T-cell (primary cell): ENCODE measurements around the gene CCDC6. TPM values are rescaled to one million over a fixed set of nuclear protein-coding genes. Genes with fewer than 3 reads are reported as not detected.
"Not testable (repeated sequence)": the region's sequence is repeated elsewhere in the genome, so short reads cannot be mapped to it uniquely, and the experiment has no call there.

Experiments used
- ATAC-seq, 4 experiments: fragments of 200-7000 bp in 3 of 4; fragments of 150-1000 bp in 1 of 4; cut with Tn5 transposase; replicated peaks in 1 of 4; 1 replicate in 3 of 4; 2 replicates in 1 of 4; pipeline ENCODE4 v1.10.0; 2021; ENCODE audit warnings: moderate library complexity in 3 of 4, mild to moderate bottlenecking in 2 of 4, moderate number of reproducible peaks in 1 of 4
- CTCF ChIA-PET, 2 donors: fragments of 300-600 bp; sonication (Branson Sonifier 250); formaldehyde crosslinking; loops; one replicate each; lab custom pipeline; 2022; ENCODE audit warnings: antibody characterized with exemption in 2 of 2; lab: Charles Lee
- POLR2A ChIA-PET, 2 donors: fragments of 300-600 bp; sonication (Branson Sonifier 250); formaldehyde crosslinking; loops; one replicate each; lab custom pipeline; 2022; ENCODE audit warnings: antibody characterized with exemption in 2 of 2; lab: Charles Lee
- DNase-seq, 35 experiments: peaks; one replicate each; pipeline versions ENCODE4 v3.0.0 to v3.0.0-alpha.2; 2013 to 2023
- H3K27ac ChIP-seq: one replicate; pipeline ENCODE4 v1.5.1; 2013; ENCODE audit warnings: low read length
- H3K27me3 ChIP-seq, 2 experiments: replicated peaks in 1 of 2; 1 replicate in 1 of 2; 2 replicates in 1 of 2; pipeline versions ENCODE4 v1.6.1 to v1.7.0; 2013; ENCODE audit warnings: low read length in 1 of 2, mixed read lengths in 1 of 2; ENCODE audit not compliant: control insufficient read depth in 2 of 2, insufficient read depth in 2 of 2; ENCODE audit errors: extremely low read depth in 1 of 2
- H3K36me3 ChIP-seq, 2 donors: 1 replicate in 1 of 2; 2 replicates in 1 of 2; pipeline versions ENCODE4 v1.6.1 to v1.7.0; 2013; ENCODE audit warnings: low read length in 1 of 2; ENCODE audit not compliant: control insufficient read depth in 2 of 2, insufficient read depth in 1 of 2; ENCODE audit errors: extremely low read depth in 1 of 2
- H3K4me1 ChIP-seq, 2 experiments: 1 replicate in 1 of 2; 2 replicates in 1 of 2; pipeline versions ENCODE4 v1.6.1 to v1.7.0; 2013; ENCODE audit warnings: low read length in 2 of 2, mixed read lengths in 1 of 2; ENCODE audit not compliant: insufficient read depth in 2 of 2, control insufficient read depth in 1 of 2; ENCODE audit errors: extremely low read depth in 1 of 2
- H3K4me3 ChIP-seq, 2 donors: 1 replicate in 1 of 2; 2 replicates in 1 of 2; pipeline versions ENCODE4 v1.5.1 to v1.7.0; 2013; ENCODE audit warnings: mild to moderate bottlenecking in 2 of 2, low read length in 1 of 2, moderate library complexity in 1 of 2; ENCODE audit not compliant: control insufficient read depth in 1 of 2; ENCODE audit errors: extremely low read depth in 1 of 2
- H3K9me3 ChIP-seq: 2 replicates; pipeline ENCODE4 v1.7.0; 2013
- H3K27ac Mint-ChIP-seq, 2 donors: one replicate each; pipeline ENCODE4 v1.8.0; 2020 to 2021; ENCODE audit warnings: mild to moderate bottlenecking in 2 of 2, mixed read lengths in 2 of 2
- H3K27me3 Mint-ChIP-seq, 2 donors: one replicate each; pipeline ENCODE4 v1.8.0; 2021 to 2022; ENCODE audit warnings: mixed read lengths in 2 of 2
- H3K36me3 Mint-ChIP-seq: one replicate; pipeline ENCODE4 v1.8.0; 2021; ENCODE audit warnings: mixed read lengths
- H3K4me1 Mint-ChIP-seq, 3 donors: one replicate each; pipeline ENCODE4 v1.8.0; 2020 to 2022; ENCODE audit warnings: mixed read lengths in 3 of 3, mild to moderate bottlenecking in 1 of 3
- H3K4me3 Mint-ChIP-seq, 3 donors: one replicate each; pipeline ENCODE4 v1.8.0; 2020 to 2022; ENCODE audit warnings: mild to moderate bottlenecking in 3 of 3, mixed read lengths in 3 of 3, moderate library complexity in 3 of 3
- H3K9me3 Mint-ChIP-seq, 3 donors: one replicate each; pipeline ENCODE4 v1.8.0; 2020 to 2022; ENCODE audit warnings: mixed read lengths in 3 of 3
- WGBS: methylation state at CpG from one replicate; pipeline ENCODE4 v1.1.5; 2013; ENCODE audit warnings: missing lambda C conversion rate; ENCODE audit not compliant: insufficient coverage; 5-methylcytosine and 5-hydroxymethylcytosine counted together
- total RNA-seq, 35 experiments: library from RNA in 6 of 35; stranded (reverse) in 6 of 35; fragments of 120-200 nt in 1 of 35; gene quantifications; one replicate each; pipeline versions ENCODE4 v1.2.1 to v1.2.4 and lab custom pipeline; 2013 to 2026

The CCDC6 gene
- total RNA-seq, 5 donors from 2014 or later (not counting 1 experiment from before 2014, with no cell fraction given): 16.5 to 26.1 (median 20.1) TPM

DNA sequence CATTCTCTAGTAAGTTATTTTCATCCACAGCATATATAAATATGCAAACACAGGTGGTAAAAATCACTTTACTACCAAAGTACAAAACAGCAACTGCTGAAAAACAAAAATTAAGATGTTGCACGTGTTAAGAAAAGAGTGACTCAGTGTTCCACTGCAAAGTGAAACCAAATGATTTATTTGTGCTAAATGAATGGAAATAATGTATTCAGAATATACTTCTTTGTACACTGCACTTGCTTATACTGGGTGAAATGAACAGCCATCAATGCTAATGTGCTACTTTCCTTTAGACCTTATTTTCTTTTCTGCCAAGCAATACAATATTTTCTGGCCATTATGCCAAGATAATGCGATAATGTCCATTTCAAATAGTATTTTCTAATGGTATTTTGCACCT is 114.8 kb downstream of the CCDC6 start:
- POLR2A ChIA-PET: no interaction called here
- no peak overlapping the region for H3K27ac Mint-ChIP-seq
- H3K27me3 Mint-ChIP-seq: no peaks in the 10 kb centered on the region
- no peaks in the 10 kb centered on the region for H3K4me1 Mint-ChIP-seq
- no peak for ATAC-seq
- H3K4me1 ChIP-seq: no peaks in the 10 kb centered on the region
- no peak overlapping the region for H3K4me3 Mint-ChIP-seq
- H3K27me3 ChIP-seq: no peaks in the 10 kb centered on the region
- DNase-seq: no peak
- CTCF ChIA-PET: no interaction called here
- H3K9me3 ChIP-seq: no peaks in the 10 kb centered on the region
- no CpG with 5 or more reads among the region's 2 CpGs for WGBS
- peaks cover 0 to 47% of the 10 kb centered on the region in 2 donors for H3K36me3 ChIP-seq
- no peaks in the 10 kb centered on the region for H3K9me3 Mint-ChIP-seq
- H3K36me3 Mint-ChIP-seq: peaks cover 64% of the 10 kb centered on the region
- H3K4me3 ChIP-seq: no peak overlapping the region
- H3K27ac ChIP-seq: no peak overlapping the region

DNA sequence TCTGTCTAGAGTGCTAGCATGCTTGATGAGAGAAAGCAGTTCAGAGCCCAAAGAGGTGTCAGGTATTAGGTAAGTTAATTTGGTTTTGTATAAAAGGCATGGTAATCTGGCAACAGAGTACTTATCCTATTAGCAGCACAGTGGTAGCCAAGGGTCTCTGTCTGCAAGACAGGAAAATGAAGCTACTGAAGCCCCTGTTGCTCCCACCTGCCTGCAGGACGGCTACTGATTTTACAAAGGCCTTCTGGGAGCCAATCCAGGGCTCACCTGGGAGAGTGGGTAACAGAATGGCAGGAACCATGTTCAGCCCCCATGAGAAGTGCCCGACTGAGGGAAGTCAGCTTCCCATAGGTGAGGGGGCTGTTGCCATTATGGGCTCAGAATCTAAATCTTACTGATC is 116.3 kb downstream of the CCDC6 start:
- H3K27me3 Mint-ChIP-seq, H3K27ac ChIP-seq, H3K4me3 Mint-ChIP-seq, H3K27me3 ChIP-seq, H3K9me3 ChIP-seq, ATAC-seq, CTCF ChIA-PET, H3K4me1 ChIP-seq, H3K4me1 Mint-ChIP-seq, DNase-seq, H3K27ac Mint-ChIP-seq, POLR2A ChIA-PET, H3K4me3 ChIP-seq, H3K9me3 Mint-ChIP-seq: not testable (repeated sequence)
- H3K36me3 Mint-ChIP-seq: peaks cover 52% of the 10 kb centered on the region
- peaks cover 0 to 43% of the 10 kb centered on the region in 2 donors for H3K36me3 ChIP-seq
- 0% methylated on average over 1 of the region's 2 CpGs for WGBS

- not testable (repeated sequence) for H3K4me1 ChIP-seq
Measured at GRCh38 chr10:59788914-59789313, 117.4 kb downstream of the CCDC6 start.

GRCh38 chr10:59787032-59787431 is 119.3 kb downstream of the CCDC6 start:
- CTCF ChIA-PET, H3K27me3 Mint-ChIP-seq, ATAC-seq, H3K27me3 ChIP-seq, H3K4me1 ChIP-seq, H3K4me1 Mint-ChIP-seq, H3K4me3 ChIP-seq, DNase-seq, H3K27ac ChIP-seq, H3K27ac Mint-ChIP-seq, H3K9me3 Mint-ChIP-seq, H3K4me3 Mint-ChIP-seq, POLR2A ChIA-PET, H3K9me3 ChIP-seq: not testable (repeated sequence)
- peaks cover 0 to 13% of the 10 kb centered on the region in 2 donors for H3K36me3 ChIP-seq
- WGBS: 94% methylated on average over 6 of the region's 7 CpGs
- H3K36me3 Mint-ChIP-seq: peaks cover 24% of the 10 kb centered on the region

More at GRCh38 chr10:59788914-59789313, 117.4 kb downstream of the CCDC6 start:
- H3K9me3 Mint-ChIP-seq, H3K27ac ChIP-seq, POLR2A ChIA-PET, H3K27ac Mint-ChIP-seq, H3K27me3 ChIP-seq, CTCF ChIA-PET, H3K27me3 Mint-ChIP-seq, ATAC-seq, H3K4me3 Mint-ChIP-seq, DNase-seq, H3K9me3 ChIP-seq, H3K4me3 ChIP-seq, H3K4me1 Mint-ChIP-seq: not testable (repeated sequence)
- 100% methylated on average over 2 of the region's 5 CpGs for WGBS
- H3K36me3 ChIP-seq: peaks cover 0 to 32% of the 10 kb centered on the region in 2 donors
- peaks cover 40% of the 10 kb centered on the region for H3K36me3 Mint-ChIP-seq

- ATAC-seq, POLR2A ChIA-PET: not testable (repeated sequence)
Measured at GRCh38 chr10:59785476-59785875, 120.9 kb downstream of the CCDC6 start.

GRCh38 chr10:59781511-59781910 is 124.8 kb downstream of the CCDC6 start:
- H3K4me3 ChIP-seq: no peak overlapping the region
- no peaks in the 10 kb centered on the region for H3K9me3 ChIP-seq
- no peaks in the 10 kb centered on the region for H3K4me1 ChIP-seq
- ChIA-PET POLR2A (no interaction called here), CTCF (interaction anchor here in 1 of 2 donors (0.6 kb wide), 1 partner anchor 127 kb away, joined by 3 read pairs; no protein-coding TSS in a partner anchor)
- no peaks in the 10 kb centered on the region for H3K4me1 Mint-ChIP-seq
- H3K36me3 ChIP-seq: no peaks in the 10 kb centered on the region
- no peak overlapping the region for H3K4me3 Mint-ChIP-seq
- H3K27me3 Mint-ChIP-seq: no peaks in the 10 kb centered on the region
- ATAC-seq (no peak), DNase-seq (no peak)
- H3K27ac Mint-ChIP-seq: no peak overlapping the region
- H3K9me3 Mint-ChIP-seq: peaks cover 0 to 5% (median 0%) of the 10 kb centered on the region in 3 donors
- no peak overlapping the region for H3K27ac ChIP-seq
- WGBS: 100% methylated on average over 1 of the region's 8 CpGs
- H3K27me3 ChIP-seq: peaks cover 0 to 3% of the 10 kb centered on the region in 2 experiments
- H3K36me3 Mint-ChIP-seq: no peaks in the 10 kb centered on the region

More at GRCh38 chr10:59785476-59785875, 120.9 kb downstream of the CCDC6 start:
- H3K4me3 ChIP-seq, CTCF ChIA-PET, H3K27ac Mint-ChIP-seq, H3K9me3 Mint-ChIP-seq, H3K4me3 Mint-ChIP-seq, H3K9me3 ChIP-seq, H3K4me1 ChIP-seq, H3K36me3 ChIP-seq, DNase-seq, H3K27me3 ChIP-seq, H3K27me3 Mint-ChIP-seq, H3K4me1 Mint-ChIP-seq, H3K27ac ChIP-seq: not testable (repeated sequence)
- no CpG with 5 or more reads among the region's 3 CpGs for WGBS
- H3K36me3 Mint-ChIP-seq: peaks cover 16% of the 10 kb centered on the region
